ENCODE measurements around the gene MRPL38.
A peak's percentile ranks its signal among the peaks of the same experiment; 100 is the strongest.

The MRPL38 gene

GRCh38 chr17:75904749-75905521, at the start of gene MRPL38:
MRPL38 (minus strand) TSS chr17:75904884; CDS start chr17:75904875, 9 bp downstream.
- peak; percentile 73 for DNase-seq (ENCODE audit: low read depth)

- DNase-seq (ENCODE audit: low read depth), result no peak
Measured at GRCh38 chr17:75950855-75951554, 46.3 kb upstream of the MRPL38 start.

GRCh38 chr17:75950421-75950820, 45.7 kb upstream of the MRPL38 start:
- DNase-seq (ENCODE audit: low read depth), result no peak

GRCh38 chr17:75945211-75945610, 40.5 kb upstream of the MRPL38 start:
- no peak for DNase-seq (ENCODE audit: low read depth)

- DNase-seq (ENCODE audit: low read depth), result no peak
Measured at GRCh38 chr17:75943491-75943890, 38.8 kb upstream of the MRPL38 start.

- DNase-seq (ENCODE audit: low read depth), result no peak
Measured at GRCh38 chr17:75942473-75942872, 37.8 kb upstream of the MRPL38 start.

- DNase-seq (ENCODE audit: low read depth), result no peak
Measured at GRCh38 chr17:75941442-75941819, 36.7 kb upstream of the MRPL38 start.

GRCh38 chr17:75940727-75941441, 36.2 kb upstream of the MRPL38 start, which contains the start of gene FBF1:
FBF1 (minus strand) TSS chr17:75941042; CDS start chr17:75938149, 2,893 bp downstream.
- DNase-seq (ENCODE audit: low read depth), result peak; percentile 74

GRCh38 chr17:75937652-75938051, 33.0 kb upstream of the MRPL38 start:
- DNase-seq (ENCODE audit: low read depth), result no peak

- DNase-seq (ENCODE audit: low read depth), result no peak
Measured at GRCh38 chr17:75933808-75934207, 29.1 kb upstream of the MRPL38 start.

- DNase-seq (ENCODE audit: low read depth), result no peak
Measured at GRCh38 chr17:75932852-75933251, 28.2 kb upstream of the MRPL38 start.

- no peak for DNase-seq (ENCODE audit: low read depth)
Measured at GRCh38 chr17:75931062-75931461, 26.4 kb upstream of the MRPL38 start.

- DNase-seq (ENCODE audit: low read depth), result no peak
Measured at GRCh38 chr17:75927286-75927922, 22.7 kb upstream of the MRPL38 start.

- DNase-seq (ENCODE audit: low read depth), result no peak
Measured at GRCh38 chr17:75926456-75926855, 21.8 kb upstream of the MRPL38 start.

GRCh38 chr17:75925912-75926311, 21.2 kb upstream of the MRPL38 start:
- DNase-seq (ENCODE audit: low read depth), result no peak

GRCh38 chr17:75925103-75925502, 20.4 kb upstream of the MRPL38 start:
- DNase-seq (ENCODE audit: low read depth), result no peak

GRCh38 chr17:75922963-75923874, 18.5 kb upstream of the MRPL38 start:
- DNase-seq (ENCODE audit: low read depth), result no peak

GRCh38 chr17:75922173-75922961, 17.7 kb upstream of the MRPL38 start:
- no peak for DNase-seq (ENCODE audit: low read depth)

- no peak for DNase-seq (ENCODE audit: low read depth)
Measured at GRCh38 chr17:75921596-75921995, 16.9 kb upstream of the MRPL38 start.

GRCh38 chr17:75920045-75920560, 15.4 kb upstream of the MRPL38 start:
- DNase-seq (ENCODE audit: low read depth), result no peak
